RPMI8226 (cell line): Measurements from ENCODE around the gene WDR5B.
"Not testable (repeated sequence)": the region's sequence is repeated elsewhere in the genome, so short reads cannot be mapped to it uniquely, and the experiment has no call there.

Experiments used
- DNase-seq: peaks from one replicate; pipeline ENCODE4 v3.0.0-alpha.2; 2015

Gene WDR5B

GRCh38 chr3:122407946-122408345 is 7.9 kb downstream of the WDR5B start:
- no peak for DNase-seq

GRCh38 chr3:122406198-122406597 is 9.7 kb downstream of the WDR5B start:
- no peak for DNase-seq

- DNase-seq, result no peak
These were observed 10.8 kb downstream of the WDR5B start for GRCh38 chr3:122405015-122405414.

- DNase-seq, result no peak
These were observed 12.4 kb downstream of the WDR5B start for GRCh38 chr3:122403489-122403888.

- DNase-seq, result no peak
These were observed 16.9 kb downstream of the WDR5B start for GRCh38 chr3:122398920-122399319.

GRCh38 chr3:122397201-122397600 is 18.7 kb downstream of the WDR5B start:
- DNase-seq, result no peak

GRCh38 chr3:122396511-122396910 is 19.4 kb downstream of the WDR5B start:
- DNase-seq, result no peak

GRCh38 chr3:122395582-122395981 is 20.3 kb downstream of the WDR5B start:
- DNase-seq, result no peak

- DNase-seq, result no peak
These were observed 21.7 kb downstream of the WDR5B start for GRCh38 chr3:122394173-122394572.

- peak; percentile 49 for DNase-seq
These were observed 22.7 kb downstream of the WDR5B start for GRCh38 chr3:122392868-122393844.

GRCh38 chr3:122391681-122392446 is 24.0 kb downstream of the WDR5B start:
- DNase-seq, result no peak

- no peak for DNase-seq
These were observed 25.2 kb downstream of the WDR5B start for GRCh38 chr3:122390665-122391064.

- no peak for DNase-seq
These were observed 26.0 kb downstream of the WDR5B start for GRCh38 chr3:122389892-122390291.

GRCh38 chr3:122389197-122389596 is 26.7 kb downstream of the WDR5B start:
- no peak for DNase-seq

GRCh38 chr3:122387709-122388108 is 28.2 kb downstream of the WDR5B start:
- DNase-seq, result no peak

GRCh38 chr3:122383771-122384697 is 31.8 kb downstream of the WDR5B start, which contains the start of gene FAM162A:
FAM162A (plus strand) TSS chr3:122384182; CDS start chr3:122384266, 84 bp downstream.
- DNase-seq, result peak; percentile 97

GRCh38 chr3:122382888-122383666 is 32.8 kb downstream of the WDR5B start, which contains the start of gene MIX23:
MIX23 (minus strand) TSS chr3:122383231; CDS start chr3:122383224, 7 bp downstream.
- peak; percentile 92 for DNase-seq

- no peak for DNase-seq
These were observed 37.9 kb downstream of the WDR5B start for GRCh38 chr3:122377975-122378374.

- no peak for DNase-seq
These were observed 41.8 kb downstream of the WDR5B start for GRCh38 chr3:122374034-122374433.

GRCh38 chr3:122366379-122366749 is 49.5 kb downstream of the WDR5B start:
- no peak for DNase-seq

GRCh38 chr3:122365582-122366378 is 50.1 kb downstream of the WDR5B start:
- DNase-seq, result not testable (repeated sequence)
